Esophagus (tissue), 2 donors: ENCODE results near the gene THEMIS. TPM values are rescaled to one million over a fixed set of nuclear protein-coding genes. Genes with fewer than 3 reads are reported as not detected.
"Not testable (repeated sequence)": the region's sequence is repeated elsewhere in the genome, so short reads cannot be mapped to it uniquely, and the experiment has no call there.

Experiments
- H3K27ac ChIP-seq, 2 donors: one replicate each; pipeline ENCODE4 v1.5.1; 2013; ENCODE audit warnings: low read depth in 2 of 2, mild to moderate bottlenecking in 2 of 2, inconsistent platforms in 1 of 2, low read length in 1 of 2, moderate library complexity in 1 of 2
- H3K27me3 ChIP-seq, 2 donors: one replicate each; pipeline ENCODE4 v1.6.1; 2013; ENCODE audit warnings: low read length in 2 of 2, control low read depth in 1 of 2, mild to moderate bottlenecking in 1 of 2; ENCODE audit not compliant: insufficient read depth in 2 of 2, control insufficient read depth in 1 of 2
- H3K36me3 ChIP-seq, 2 donors: one replicate each; pipeline ENCODE4 v1.6.1; 2013; ENCODE audit warnings: low read length in 1 of 2; ENCODE audit not compliant: control insufficient read depth in 2 of 2, insufficient read depth in 2 of 2
- H3K4me1 ChIP-seq, 2 donors: one replicate each; pipeline ENCODE4 v1.6.1; 2013; ENCODE audit warnings: low read length in 1 of 2; ENCODE audit not compliant: control insufficient read depth in 2 of 2, insufficient read depth in 2 of 2
- H3K4me3 ChIP-seq, 2 donors: one replicate each; pipeline ENCODE4 v1.5.1; 2013; ENCODE audit warnings: low read length in 2 of 2, mild to moderate bottlenecking in 2 of 2, low read depth in 1 of 2, moderate library complexity in 1 of 2
- H3K9me3 ChIP-seq, 2 donors: one replicate each; pipeline ENCODE4 v1.6.1; 2013; ENCODE audit warnings: mild to moderate bottlenecking in 2 of 2, low read depth in 1 of 2, low read length in 1 of 2, moderate library complexity in 1 of 2; ENCODE audit not compliant: control insufficient read depth in 2 of 2, insufficient read depth in 1 of 2
- WGBS, 2 donors: extraction: QIAGEN DNeasy Blood & Tissue Kit; methylation state at CpG; one replicate each; pipeline ENCODE4 v1.1.7; 2013; 5-methylcytosine and 5-hydroxymethylcytosine counted together
- polyA plus RNA-seq, 2 donors: library from polyadenylated mRNA; stranded (reverse); fragments of 200-250 nt; gene quantifications; one replicate each; pipeline ENCODE4 v1.2.3, GENCODE V29; 2013
- donor health status: healthy with polysubstance abuse.
- donor health status: Bipolar disorder and iron deficiency.

THEMIS gene
- polyA plus RNA-seq, 2 donors = 0.20 to 0.22 TPM

- H3K27ac ChIP-seq = no peak overlapping the region
- H3K9me3 ChIP-seq = peaks cover 0 to 3% of the 10 kb centered on the region in 2 donors
- H3K36me3 ChIP-seq = no peaks in the 10 kb centered on the region
- WGBS, 2 donors = 92 to 94% methylated on average over 1 of the region's 1 CpG
- H3K4me1 ChIP-seq = peaks cover 0 to 3% of the 10 kb centered on the region in 2 donors
- no peak overlapping the region for H3K4me3 ChIP-seq
- H3K27me3 ChIP-seq = no peaks in the 10 kb centered on the region
These were observed 107.5 kb downstream of the THEMIS start for GRCh38 chr6:127793396-127793795.

DNA sequence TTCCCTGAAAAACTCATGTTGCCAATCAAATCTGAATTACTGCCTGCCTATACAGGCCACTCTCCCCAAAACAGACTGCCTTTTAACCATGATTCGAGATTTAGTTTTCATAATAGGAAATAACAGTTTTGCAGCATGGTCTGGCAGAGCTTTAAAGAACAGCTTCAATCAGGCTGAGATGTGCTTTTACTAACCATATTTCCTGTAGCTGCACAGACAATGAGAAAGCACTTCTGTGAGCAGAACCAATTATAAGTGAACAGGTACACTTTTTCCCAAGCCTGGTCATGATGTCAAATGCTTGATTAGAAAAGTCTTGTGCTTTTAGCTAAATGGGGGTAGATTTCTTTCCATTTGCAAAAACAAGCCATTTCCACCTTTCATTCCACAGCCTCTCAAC, 108.2 kb downstream of the THEMIS start:
- Histone ChIP-seq H3K9me3 (peaks cover 0 to 3% of the 10 kb centered on the region in 2 donors), H3K27me3 (no peaks in the 10 kb centered on the region), H3K4me1 (peaks cover 0 to 3% of the 10 kb centered on the region in 2 donors), H3K36me3 (no peaks in the 10 kb centered on the region), H3K27ac (no peak overlapping the region), H3K4me3 (no peak overlapping the region)
- WGBS, 2 donors = 67 to 69% methylated on average over 1 of the region's 1 CpG

- H3K4me3 ChIP-seq = no peak overlapping the region
- H3K36me3 ChIP-seq = no peaks in the 10 kb centered on the region
- no peak overlapping the region for H3K27ac ChIP-seq
- 88% methylated on average over 11 of the region's 11 CpGs for WGBS, 2 donors
- H3K9me3 ChIP-seq = peaks cover 0 to 3% of the 10 kb centered on the region in 2 donors
- no peaks in the 10 kb centered on the region for H3K27me3 ChIP-seq
- peaks cover 0 to 3% of the 10 kb centered on the region in 2 donors for H3K4me1 ChIP-seq
These were observed 108.9 kb downstream of the THEMIS start for GRCh38 chr6:127791779-127792528.

GRCh38 chr6:127790571-127790970, 110.3 kb downstream of the THEMIS start:
- Histone ChIP-seq H3K9me3 (peaks cover 0 to 3% of the 10 kb centered on the region in 2 donors), H3K36me3 (no peaks in the 10 kb centered on the region), H3K4me1 (peaks cover 0 to 3% of the 10 kb centered on the region in 2 donors), H3K4me3 (no peak overlapping the region), H3K27ac (no peak overlapping the region), H3K27me3 (no peaks in the 10 kb centered on the region)
- WGBS, 2 donors = 93 to 94% methylated on average over 5 of the region's 5 CpGs

GRCh38 chr6:127786109-127786508, 114.7 kb downstream of the THEMIS start:
- Histone ChIP-seq H3K9me3 (peaks cover 0 to 7% of the 10 kb centered on the region in 2 donors), H3K4me3 (no peak overlapping the region), H3K27me3 (no peaks in the 10 kb centered on the region), H3K27ac (no peak overlapping the region), H3K4me1 (peaks cover 0 to 3% of the 10 kb centered on the region in 2 donors), H3K36me3 (no peaks in the 10 kb centered on the region)
- 20 to 24% methylated on average over 1 of the region's 1 CpG for WGBS, 2 donors

- no peaks in the 10 kb centered on the region for H3K36me3 ChIP-seq
- H3K27me3 ChIP-seq = no peaks in the 10 kb centered on the region
- no peak overlapping the region for H3K27ac ChIP-seq
- WGBS, 2 donors = 73 to 74% methylated on average over 1 of the region's 1 CpG
- H3K9me3 ChIP-seq = peaks cover 0 to 4% of the 10 kb centered on the region in 2 donors
- no peak overlapping the region for H3K4me3 ChIP-seq
- H3K4me1 ChIP-seq = no peaks in the 10 kb centered on the region
These were observed 116.4 kb downstream of the THEMIS start for GRCh38 chr6:127784468-127784867.

DNA sequence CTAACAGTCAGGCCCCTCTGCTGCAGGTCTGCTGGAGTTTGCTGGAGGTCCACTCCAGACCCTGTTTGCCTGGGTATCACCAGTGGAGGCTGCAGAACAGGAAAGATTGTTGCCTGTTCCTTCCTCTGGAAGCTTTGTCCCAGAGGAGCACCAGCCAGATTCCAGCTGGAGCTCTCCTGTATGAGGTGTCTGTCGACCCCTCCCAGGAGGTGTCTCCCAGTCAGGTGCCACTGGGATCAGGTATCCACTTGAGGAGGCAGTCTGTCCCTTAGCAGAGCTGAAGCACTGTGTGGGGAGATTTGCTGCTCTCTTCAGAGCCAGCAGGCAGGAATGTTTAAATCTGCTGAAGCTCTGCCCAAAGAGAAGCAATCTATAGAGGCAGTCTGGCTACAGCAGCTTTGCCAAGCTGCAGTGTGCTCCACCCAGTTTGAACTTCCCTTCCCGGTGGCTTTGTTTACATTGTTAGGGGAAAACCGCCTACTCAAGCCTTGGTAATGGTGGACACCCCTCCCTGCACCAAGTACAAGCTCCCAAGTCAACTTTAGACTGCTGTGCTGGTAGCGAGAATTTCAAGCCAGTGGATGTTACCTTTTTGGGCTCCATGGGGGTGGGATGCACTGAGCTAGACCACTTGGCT, 119.1 kb downstream of the THEMIS start:
- not testable (repeated sequence) for H3K27ac ChIP-seq, H3K9me3 ChIP-seq, H3K4me3 ChIP-seq, H3K36me3 ChIP-seq, H3K4me1 ChIP-seq, H3K27me3 ChIP-seq
- WGBS, 2 donors = 59 to 60% methylated on average over 4 of the region's 4 CpGs

DNA sequence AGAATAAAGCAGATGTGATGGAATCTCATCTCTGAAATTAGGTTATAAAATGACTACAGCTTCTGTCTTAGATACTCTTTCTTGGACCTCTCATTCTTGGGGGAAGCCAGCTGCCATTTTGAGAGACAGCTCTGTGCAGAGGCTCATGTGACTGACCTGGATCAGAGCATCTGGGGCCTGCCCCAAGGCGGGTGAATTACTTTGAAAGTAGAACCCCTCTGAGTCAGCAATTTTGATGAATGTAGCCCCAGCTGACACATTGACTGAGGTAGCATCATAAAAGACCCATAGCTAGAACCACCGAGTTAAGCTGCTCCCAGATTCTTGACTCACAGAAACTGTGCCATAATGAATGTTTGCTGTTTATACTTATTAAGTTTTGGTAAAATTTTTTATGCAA, 124.5 kb downstream of the THEMIS start:
- H3K27me3 ChIP-seq = no peaks in the 10 kb centered on the region
- H3K4me1 ChIP-seq = no peaks in the 10 kb centered on the region
- WGBS, 2 donors = 60% methylated on average over 2 of the region's 2 CpGs
- no peaks in the 10 kb centered on the region for H3K9me3 ChIP-seq
- no peaks in the 10 kb centered on the region for H3K36me3 ChIP-seq
- H3K4me3 ChIP-seq = no peak overlapping the region
- no peak overlapping the region for H3K27ac ChIP-seq

GRCh38 chr6:127775371-127775770, 125.5 kb downstream of the THEMIS start:
- Histone ChIP-seq H3K4me3 (no peak overlapping the region), H3K27me3 (no peaks in the 10 kb centered on the region), H3K36me3 (no peaks in the 10 kb centered on the region), H3K4me1 (no peaks in the 10 kb centered on the region), H3K27ac (no peak overlapping the region), H3K9me3 (no peaks in the 10 kb centered on the region)
- WGBS, 2 donors = 29 to 47% methylated on average over 1 of the region's 1 CpG

DNA sequence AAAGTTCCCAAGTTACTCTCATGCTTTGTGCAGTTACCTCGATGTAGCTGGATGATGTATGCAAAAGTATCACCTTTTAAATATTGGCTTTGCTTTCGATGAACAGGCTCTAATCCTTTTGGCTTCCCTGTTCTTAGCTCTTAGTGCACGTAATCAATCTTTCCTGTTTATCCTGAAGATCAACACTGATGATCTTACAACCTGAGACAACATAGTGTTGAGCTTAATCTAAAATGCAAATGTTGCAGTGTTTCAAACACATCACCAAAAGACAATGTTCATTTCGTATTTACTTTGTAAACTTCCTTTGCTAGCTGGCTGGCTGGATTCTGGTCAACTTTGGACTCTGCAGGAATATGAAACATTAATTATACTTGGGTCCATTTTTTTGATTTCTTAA, 132.1 kb downstream of the THEMIS start:
- Histone ChIP-seq H3K36me3 (no peaks in the 10 kb centered on the region), H3K4me3 (no peak overlapping the region), H3K4me1 (no peaks in the 10 kb centered on the region), H3K27me3 (no peaks in the 10 kb centered on the region), H3K9me3 (no peaks in the 10 kb centered on the region), H3K27ac (no peak overlapping the region)
- WGBS, 2 donors = 35 to 36% methylated on average over 4 of the region's 4 CpGs
